HG03521 (cell line): Measurements from ENCODE around the gene TMEM11.
"Not testable (repeated sequence)": the region's sequence is repeated elsewhere in the genome, so short reads cannot be mapped to it uniquely, and the experiment has no call there.

Source experiments
- ATAC-seq: cut with Tn5 transposase; IDR thresholded peaks from one replicate; pipeline ENCODE4 v1.9.1; 2021; ENCODE audit warnings: mild to moderate bottlenecking, moderate library complexity; ENCODE audit not compliant: unreplicated experiment

Gene TMEM11

DNA sequence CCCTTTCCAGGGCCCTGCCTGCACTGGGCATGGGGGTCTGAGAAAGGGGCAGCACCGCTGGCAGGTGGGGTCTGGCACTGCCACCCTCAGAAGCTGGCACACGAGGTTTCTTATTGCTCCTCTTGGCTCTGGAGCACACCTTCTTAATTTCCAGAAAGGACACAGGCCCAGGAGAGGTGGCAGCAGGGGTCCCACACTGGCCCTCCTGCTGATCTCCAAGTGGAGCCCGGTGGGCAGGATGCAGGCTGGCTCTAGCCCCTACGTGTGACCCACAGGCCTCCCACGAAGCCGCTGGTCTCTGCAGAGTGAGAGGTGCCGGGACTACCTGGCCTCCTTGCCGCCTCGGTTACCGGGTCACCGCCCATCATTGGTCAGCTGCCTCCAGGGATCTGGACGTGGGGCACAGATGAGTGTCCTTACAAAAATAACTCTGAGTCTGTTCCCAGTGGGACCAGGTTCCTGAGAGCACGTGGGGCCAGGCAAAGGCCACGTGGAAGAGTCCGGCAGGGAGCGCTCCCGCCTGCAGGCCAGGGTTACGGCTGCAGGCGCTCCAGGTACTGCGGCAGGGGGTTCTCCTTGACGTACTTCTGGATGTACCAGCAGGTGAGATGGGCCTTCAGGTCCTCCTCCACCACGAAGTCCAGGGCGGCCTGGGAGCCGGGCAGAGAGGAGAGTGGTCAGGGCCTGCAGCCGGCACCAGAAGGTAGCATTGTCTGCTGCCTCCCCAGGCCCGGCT lies 29.0 kb upstream of the TMEM11 start:
- ATAC-seq = no peak

DNA sequence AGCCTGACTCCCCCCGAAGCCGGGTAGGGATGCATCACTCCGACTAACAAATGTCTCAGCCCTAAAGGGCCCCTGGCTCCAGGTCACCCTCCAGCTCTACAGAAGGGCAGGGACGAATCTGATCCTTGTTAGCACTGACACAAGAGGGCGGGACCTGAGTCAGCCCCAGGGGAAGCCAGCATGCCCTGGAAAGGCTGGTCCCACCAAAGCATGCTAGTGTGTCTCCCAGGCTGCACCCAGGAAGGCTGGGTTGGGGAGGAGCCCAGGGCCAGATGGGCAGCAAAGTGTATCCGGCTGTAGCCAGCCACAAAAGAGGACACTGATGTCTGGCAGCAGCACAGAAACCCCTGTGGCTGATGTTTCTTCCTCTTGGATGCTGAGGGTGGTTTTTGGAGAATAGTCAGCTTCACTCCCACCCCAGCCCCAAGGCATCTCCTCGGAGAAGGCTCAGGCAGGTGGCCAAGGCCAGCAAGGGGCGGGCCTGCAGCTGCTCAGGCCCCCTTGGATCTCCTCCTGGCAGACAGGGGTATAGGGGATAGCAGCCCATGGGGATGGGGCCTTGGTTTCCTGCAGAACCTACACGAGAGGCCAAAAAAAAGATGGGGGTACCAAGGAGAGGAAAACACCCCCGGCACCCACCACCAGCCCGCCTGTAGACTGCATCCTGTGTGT lies 28.2 kb upstream of the TMEM11 start:
- ATAC-seq = no peak

DNA sequence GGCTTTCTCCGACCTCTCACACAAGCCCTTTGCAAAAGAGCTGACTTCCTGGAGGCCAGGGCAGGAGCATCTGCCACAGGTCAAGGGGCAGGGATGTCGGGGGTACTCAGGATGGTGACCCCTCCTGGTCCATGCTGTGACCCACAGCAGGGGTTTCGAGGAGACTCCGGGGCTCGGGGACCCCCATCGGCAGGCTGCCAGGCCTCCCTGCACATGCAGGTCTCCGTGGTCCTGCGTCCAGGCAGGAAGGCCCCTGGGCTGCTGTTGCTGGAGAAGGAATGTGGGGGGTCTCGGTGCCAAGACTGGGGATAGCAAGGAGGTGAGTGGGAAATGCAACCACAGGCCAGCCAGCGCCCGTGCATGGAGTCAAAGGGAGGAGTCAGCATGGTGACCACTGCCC lies 27.6 kb upstream of the TMEM11 start:
- no peak for ATAC-seq

DNA sequence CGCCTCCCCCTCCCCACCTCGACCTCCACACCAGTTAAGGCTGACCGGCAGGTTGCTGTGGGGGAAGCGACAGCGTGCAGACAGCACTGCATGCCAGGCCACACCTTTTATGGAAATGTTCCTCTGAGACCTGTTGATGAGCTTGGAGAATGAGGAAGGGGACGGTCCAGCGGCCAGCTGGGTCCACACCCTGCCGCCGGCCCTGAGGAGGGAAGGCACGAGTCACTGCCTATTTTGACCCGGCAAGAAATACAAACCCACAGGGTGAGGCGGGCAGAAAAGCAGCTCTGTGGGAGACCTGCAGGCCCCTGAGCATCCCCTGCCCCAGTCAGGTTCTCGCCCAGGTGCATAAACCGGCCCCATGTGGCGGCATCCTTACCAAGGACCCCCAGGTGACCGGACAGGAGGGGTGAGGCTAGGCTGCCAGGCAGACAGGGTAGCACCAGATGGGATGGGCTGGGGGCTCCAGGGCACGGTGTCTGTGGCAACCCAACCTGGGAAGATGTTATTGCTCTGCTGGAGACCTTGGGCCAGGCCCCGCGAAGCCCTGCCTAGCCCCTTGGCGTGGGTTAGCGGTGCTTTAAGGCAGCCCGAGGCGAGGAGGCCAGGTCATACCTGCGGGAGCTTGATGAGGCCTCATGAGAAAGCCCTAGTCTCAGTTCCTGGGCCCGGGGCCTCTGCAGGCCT lies 26.6 kb upstream of the TMEM11 start:
- no peak for ATAC-seq

DNA sequence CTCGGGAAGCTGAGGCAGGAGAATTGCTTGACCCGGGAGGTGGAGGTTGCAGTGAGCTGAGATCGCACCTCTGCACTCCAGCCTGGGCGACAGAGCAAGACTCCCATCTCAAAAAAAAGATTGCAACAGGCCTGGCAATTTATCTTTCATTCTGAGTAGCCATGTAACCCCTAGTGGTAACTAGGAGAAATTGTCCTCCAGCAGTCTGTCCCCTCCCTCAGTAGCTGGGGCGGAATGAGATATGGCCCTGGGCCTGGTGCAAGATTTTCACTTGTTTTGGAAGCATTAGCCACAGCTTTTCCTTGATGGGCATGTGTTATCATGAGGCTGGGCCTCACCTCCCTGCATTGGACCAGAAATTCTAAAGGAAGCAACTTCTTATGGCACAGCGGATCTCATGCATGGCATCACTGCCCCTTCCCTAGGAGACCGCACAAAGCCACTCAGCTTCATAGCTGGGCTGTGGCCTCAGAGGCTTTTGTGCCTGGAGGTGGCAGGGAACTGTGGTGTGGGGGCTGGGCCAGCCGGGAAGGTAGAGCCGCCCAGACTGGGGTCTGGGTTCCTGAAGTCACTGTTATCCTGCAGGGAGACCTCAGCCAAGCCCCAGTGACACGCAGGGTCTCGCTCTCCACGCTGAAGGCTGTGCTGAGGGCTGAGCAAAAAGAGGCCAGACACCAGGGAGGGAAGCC lies 25.9 kb upstream of the TMEM11 start:
- peak; percentile 56 for ATAC-seq

DNA sequence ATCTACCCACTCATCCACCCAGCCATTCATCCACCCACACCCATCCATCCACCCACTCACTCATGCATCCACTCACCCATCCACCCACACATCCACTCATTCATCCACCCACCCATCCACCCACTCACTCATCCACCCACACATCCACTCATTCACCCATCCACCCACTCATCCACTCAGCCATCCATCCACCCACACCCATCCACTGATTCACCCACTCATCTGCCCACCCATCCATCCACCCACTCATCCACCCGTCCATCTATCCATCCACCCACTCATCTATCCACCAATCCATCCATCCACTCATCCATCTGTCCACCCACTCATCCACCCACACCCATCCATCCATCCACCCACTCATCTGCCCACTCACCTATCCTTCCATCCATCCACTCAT lies 22.0 kb upstream of the TMEM11 start:
- no peak for ATAC-seq

DNA sequence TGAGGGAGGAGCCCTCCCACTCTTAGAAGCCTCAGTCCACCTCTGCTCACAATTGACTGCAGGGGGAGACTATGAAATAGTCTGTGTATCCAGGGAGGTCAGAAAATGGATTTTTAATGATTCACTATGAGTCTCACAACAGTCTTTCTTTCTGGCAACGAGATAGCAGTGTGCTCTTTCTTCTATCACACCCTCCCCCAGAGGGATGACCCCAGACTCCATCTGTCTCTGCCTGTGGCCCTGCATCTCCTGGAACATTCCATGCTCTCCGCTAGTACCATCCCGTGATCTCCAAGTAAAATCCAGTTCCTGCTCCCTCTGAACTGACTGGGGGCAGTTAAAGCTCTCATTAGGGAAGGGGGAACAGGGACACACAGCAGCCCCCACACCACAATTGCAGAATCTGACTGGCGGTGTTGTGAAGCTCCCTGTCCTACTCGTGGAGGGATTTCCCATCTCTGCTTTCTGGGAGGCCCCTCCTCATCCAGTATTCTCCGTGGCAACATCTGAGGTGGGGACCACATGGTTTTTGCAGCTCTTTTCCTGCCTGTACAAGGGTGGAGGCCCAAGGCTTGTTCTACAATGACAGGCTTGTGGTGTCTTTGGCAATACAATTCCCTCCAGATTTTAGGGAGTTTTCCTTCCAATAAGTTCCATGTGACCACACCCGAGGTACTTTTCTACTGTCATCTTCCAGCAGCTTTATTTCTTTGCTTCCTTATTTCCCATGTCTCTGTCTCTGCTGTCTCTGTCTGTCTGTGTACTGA lies 19.8 kb upstream of the TMEM11 start:
- ATAC-seq = no peak

DNA sequence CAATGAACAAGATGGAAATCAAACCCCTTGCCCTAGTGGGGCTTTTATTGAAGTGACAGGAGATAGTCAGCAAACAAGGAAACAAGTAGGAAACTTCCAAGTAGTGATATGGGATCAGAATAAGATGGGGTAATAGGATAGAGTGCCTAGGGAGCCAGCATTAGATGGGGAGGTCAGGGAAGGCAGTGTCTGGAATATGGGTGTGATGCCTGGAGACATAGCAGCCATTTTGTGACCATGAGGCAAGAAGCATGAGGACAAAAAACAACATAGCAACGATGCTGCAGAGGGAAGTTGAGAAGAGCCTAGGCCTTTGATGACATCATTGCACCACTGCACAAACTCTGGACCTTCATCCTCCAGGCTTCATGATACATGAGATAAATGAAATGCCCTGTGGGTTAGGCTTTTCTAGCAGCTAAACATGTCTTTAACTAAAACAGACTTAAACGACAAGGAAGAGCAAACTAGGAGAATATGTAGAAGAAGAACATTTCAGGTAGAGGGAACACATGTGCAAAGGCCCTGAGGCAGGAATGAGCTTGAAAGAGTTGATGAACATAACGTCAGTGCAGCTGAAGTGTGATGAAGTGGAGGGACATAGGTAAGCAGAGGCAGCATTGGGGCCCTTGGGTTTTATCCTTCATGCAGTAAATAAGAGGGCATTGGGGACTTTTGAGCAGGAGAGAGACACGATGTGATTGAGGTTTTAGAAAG lies 18.2 kb upstream of the TMEM11 start:
- ATAC-seq = no peak

DNA sequence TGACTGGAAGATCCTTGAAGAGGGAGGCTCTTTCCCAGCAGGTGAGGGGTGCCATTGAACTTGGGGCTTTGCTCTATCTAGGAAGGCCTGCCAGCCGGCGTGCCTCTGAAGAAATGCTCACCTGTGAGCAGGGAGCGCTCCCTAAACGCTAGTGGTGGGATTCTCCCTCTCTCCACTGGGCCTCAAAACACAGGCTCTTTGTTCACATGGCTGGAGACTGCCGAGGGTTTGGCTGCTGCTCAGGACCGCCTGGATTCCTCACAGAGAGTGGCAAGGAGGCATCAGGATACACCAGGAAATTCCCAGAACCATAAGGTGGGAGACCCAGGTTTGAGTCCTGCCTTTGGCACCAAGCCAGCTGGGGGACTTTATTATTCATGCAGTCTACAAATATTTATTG lies 17.6 kb upstream of the TMEM11 start:
- no peak for ATAC-seq

DNA sequence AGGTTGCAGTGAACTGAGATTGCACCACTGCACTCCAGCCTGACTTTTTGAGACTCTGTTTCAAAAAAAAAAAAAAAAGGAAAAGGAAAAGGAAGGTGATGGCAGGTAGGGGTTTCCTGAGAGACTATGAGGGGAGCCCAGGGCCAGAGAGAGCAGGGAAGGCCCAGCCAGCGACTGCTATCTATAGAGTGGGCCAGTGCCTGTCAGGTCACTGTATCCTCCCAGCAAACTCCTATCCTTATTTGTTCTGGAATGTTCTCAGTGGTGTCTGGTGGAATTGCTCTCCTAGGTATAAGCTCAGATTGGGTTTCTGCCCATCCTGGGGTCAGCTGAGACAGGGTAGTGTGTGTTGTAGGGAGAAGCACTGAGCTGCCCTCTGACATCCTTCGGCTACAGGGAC lies 14.9 kb upstream of the TMEM11 start:
- ATAC-seq = no peak

DNA sequence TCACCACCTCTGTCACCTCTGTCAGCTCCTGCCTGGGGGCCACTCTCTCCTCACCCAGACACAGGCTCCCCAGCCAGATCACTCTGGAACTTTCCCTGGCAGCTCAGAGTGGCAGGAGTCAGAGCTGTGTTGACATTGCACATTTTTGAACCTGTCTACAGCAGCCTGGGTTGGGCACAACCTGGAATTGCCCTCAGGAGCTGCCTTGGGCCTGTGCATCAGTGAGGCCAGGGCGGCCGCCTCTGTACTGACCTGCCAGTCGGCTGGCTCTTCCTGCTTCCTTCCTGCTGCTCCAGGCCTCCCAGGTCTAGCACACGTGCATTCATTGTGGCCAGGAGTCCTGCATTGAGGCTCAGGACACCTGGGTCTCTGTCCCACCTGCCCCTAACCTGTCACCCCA lies 14.2 kb upstream of the TMEM11 start:
- ATAC-seq = no peak

DNA sequence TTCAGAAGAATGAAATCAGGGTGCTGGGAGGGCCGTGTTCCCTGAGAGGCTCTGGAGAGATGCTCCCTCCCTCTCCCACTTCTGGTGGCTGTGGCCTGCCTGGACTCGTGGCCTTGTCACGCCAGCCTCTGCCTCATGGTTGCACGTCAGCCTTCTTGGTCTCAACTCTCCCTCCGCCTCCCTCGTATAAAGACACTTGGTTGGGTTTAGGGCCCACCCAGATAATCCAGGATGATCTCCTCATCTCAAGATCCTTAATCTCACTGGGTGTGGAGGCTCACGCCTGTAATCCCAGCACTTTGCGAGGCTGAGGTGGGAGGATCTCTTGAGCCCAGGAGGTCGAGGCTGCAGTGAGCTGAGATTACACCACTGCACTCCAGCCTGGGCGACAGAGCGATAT lies 13.3 kb upstream of the TMEM11 start:
- not testable (repeated sequence) for ATAC-seq

DNA sequence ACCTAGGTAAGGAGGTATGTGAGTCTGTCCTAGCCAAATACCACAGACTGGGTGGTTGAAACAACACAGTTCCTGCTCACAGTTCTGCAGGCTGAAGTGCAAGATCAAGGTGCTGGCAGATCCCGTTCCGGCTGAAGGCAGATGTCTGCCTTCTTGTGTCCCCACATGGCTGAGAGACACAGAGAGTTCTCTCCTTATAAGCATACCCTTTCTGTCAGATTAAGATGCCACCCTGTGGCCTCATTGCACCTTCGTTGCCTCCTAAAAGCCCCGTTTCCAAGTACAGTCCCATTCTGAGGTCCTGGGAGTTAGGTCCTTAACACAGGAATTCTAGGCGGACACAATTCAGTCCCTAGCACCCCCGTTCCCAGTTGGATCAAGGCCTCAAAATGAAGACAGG lies 9.1 kb upstream of the TMEM11 start:
- ATAC-seq = no peak

DNA sequence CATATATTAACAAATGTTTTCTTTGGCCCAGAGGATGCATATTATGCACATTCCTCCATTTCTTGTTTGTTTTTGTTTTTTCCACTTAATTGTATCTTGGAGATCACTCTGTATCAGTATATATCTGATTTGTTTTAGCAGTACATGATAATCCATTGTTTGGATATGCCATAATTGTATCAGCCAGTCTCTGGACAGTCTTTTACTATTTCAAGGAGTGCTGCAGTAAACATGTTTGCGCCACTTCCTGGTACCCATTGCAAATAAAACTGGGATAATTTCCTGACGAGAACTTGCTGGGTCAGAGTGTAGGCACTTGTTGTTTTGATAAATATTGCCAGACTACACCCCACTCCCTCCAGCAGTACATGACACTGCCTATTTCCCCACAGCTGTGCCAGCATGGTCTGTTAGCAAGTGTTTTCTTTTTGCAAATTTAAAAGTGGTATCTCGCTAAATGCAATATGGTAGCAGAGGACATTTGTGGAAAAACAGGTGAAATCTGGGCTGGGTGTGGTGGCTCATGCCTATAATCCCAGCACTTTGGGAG lies 4.9 kb upstream of the TMEM11 start:
- no peak for ATAC-seq

DNA sequence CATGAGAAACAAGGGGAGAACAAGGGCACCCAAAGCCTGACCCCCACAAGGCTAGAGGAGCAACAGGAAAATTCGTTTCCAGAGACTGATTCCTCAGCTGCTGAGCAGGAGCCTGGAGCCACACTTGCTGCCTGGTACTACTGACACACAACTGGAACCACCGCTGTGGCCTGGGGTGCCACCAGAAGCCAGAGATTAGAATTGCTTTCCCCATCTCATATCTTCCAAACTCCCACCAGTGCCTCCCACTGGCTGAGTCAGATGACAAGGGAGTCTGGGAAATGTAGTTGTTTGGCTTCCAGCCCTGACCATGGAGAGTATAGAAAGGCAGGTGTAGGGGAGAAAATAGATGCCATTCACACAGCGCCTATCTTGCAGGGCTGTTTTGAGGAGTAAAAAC lies 4.1 kb upstream of the TMEM11 start:
- ATAC-seq = no peak

DNA sequence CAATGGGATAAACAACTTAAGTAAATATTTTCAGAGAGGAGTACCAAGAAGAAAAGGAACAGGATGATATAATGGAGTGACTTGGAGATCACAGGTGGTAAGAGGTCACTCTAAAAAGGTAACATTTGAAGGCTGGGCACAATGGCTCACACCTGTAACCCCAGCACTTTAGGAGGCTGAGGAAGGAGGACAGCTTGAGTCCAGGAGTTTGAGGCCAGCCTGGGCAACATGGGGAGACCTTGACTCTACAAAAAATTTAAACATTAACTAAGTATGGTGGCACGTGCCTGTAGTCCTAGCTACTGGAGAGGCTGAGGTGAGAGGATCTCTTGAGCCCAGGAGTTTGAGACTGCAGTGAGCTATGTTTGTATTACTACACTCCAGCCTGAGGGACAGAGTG lies 3.4 kb upstream of the TMEM11 start:
- no peak for ATAC-seq

DNA sequence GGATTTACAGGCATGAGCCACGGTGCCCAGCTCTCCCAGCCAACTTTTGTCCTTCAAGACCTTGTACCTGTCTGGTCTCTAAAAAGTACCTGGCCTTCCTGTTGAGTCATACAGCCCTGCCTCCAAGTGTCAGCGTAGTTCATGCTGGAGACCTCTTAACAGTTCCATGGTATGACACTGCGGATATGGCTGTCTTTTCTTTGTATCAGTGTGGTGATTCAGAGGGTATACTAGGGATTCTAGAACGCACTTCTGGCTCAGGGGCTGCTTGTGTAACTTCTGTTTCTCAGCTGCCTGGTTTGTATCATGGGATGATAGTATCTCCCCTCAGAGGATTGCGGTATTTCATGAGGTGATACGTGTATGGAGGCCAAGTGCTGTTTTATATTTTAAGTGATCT lies 2.0 kb upstream of the TMEM11 start:
- ATAC-seq = no peak

DNA sequence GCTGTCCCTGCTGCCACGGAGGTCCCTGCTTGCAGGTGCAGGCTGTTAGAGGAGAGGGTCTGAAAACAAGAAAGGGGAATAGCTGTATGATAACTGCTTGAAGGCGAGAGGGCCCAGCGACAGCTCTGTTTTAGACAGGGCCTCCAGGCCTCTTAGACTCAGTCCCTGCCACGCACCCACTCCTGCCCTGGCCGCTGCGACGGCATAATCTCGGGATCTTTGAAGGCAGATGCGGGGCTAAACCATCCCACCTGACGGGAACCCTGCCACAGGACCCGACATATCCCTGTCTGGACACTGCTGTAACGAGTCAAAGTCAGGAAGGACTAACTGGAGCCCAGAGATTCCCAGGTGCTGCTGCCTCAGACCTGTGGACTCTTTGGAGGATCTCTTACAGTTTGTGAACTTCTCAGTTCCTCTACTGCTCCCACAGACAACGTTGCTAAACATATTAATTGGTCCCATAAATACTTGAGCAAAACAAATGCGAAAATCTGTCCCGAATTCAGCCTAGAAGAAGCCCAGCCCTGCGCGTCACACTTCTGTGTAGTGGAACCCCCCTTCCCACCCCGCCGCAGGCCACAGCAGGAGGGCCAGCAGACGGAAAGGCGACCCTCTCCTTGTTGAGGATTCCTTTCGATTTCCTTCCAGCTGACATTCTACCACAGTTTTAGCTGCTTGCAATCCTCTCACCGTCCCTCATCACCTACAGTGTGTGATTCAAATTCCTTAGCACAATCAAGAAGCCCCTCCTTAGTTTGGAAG lies 998 bp upstream of the TMEM11 start:
- ATAC-seq = peak; percentile 12

DNA sequence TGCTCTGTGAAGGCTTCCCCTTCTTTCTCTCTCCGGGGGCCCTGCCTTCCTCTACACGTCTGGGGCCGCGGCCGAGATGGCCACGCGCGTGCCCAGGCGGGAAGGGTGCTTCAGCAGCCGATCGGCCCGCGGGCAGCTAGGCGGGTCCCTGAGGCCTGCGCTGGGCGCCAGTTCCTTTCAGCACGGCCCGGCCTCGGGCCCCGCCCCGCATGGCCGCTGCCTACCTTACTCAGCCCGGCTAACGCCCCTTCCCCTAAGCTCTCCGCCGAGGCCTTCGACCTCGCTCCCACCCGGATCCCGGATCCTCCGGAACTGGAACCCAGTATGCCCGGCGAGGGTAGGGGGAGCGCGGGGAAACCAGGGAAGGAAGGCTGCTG lies 335 bp downstream of the TMEM11 start:
- ATAC-seq = peak; percentile 11
